Measurements from ENCODE around the gene PLEKHA6. TPM values are rescaled to one million over a fixed set of nuclear protein-coding genes. Genes with fewer than 3 reads are reported as not detected.

PLEKHA6 gene
- total RNA-seq, 4 donors from 2014 or later, result 1.5 to 2.0 (median 1.6) TPM

GRCh38 chr1:204188959-204189639, 170.6 kb downstream of the PLEKHA6 start:
- no peak for TF ChIP-seq CTCF (IDR thresholded peaks at IDR 0.05; ENCODE audit: low read depth)

GRCh38 chr1:204186597-204186996, 173.1 kb downstream of the PLEKHA6 start:
- no peak for TF ChIP-seq CTCF (IDR thresholded peaks at IDR 0.05; ENCODE audit: low read depth)

DNA sequence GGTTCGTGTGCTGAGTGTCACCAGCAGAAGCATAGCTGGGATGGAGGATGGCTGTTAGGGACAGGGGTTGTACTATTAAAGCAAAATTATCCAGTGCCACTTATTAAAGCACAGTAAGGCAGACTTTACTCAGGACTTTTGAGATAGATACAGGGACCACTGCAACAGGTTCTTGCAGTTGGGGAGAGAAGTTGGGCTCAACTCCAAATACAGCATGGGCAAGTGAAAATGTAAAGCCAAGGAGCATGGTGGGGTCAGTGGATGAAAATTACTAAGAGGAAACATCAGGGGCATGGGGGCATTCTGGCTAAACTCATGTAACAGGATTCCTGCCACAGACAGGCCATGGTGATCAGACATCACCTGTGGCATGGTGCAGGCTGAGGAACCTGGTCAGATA, 178.6 kb downstream of the PLEKHA6 start:
- TF ChIP-seq CTCF (IDR thresholded peaks at IDR 0.05; ENCODE audit: low read depth), result no peak

DNA sequence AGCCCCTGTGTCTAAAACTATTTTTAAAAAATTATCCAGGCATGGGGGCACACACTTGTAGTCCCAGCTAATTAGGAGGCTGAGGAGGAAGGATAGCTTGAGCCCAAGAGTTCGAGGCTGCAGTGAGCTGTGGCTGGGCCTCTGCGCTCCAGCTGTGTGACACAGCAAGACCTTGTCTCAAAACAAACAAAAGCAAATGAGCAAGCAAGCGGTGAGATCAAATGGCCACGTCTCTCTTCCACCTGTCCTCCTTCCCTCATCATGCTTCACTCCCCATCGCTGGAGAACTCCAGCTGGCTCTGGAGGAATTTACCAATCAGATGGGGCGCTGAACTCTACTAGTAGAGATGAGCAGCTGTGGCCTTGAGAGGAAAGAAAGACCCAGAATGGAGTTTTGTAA, 179.6 kb downstream of the PLEKHA6 start:
- no peak for TF ChIP-seq CTCF (IDR thresholded peaks at IDR 0.05; ENCODE audit: low read depth)

DNA sequence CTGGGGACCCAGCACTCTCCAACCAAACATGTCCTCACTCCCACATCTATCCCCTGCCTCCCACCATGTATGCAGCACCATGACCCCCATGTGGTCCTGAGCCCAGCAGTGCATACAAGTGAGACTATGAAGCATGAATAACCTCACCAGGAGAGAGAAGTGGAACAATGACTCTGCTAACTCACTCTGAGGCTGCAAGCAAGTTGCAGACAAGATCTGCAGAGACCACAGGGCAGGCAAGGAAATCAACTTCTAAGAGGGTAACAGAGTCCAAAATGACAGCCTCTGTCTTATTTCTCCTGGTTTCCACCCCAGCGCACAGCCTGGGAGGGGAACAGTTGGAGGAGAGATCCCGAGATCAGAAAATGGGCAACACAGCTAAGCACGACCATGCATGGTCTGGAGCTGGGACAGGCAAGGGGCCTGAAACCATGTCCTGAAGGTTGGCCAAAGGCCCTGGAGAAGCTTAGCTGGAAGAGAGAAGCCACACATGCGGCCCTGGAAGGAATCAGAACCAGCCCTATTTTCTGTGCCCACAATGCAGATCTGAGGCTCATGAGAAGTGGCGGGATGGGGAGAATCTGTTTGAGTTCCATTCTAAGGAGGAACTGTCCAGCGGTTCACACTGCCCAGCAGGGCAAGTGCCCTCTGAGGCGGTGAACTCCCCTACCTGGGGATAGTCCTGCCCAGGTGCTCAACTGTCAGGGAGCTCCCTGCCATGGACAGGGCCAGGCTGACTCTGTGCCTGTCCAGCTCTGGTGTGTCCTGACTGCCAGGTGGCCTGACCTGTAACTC, 181.0 kb downstream of the PLEKHA6 start:
- TF ChIP-seq CTCF (IDR thresholded peaks at IDR 0.05; ENCODE audit: low read depth), result no peak

DNA sequence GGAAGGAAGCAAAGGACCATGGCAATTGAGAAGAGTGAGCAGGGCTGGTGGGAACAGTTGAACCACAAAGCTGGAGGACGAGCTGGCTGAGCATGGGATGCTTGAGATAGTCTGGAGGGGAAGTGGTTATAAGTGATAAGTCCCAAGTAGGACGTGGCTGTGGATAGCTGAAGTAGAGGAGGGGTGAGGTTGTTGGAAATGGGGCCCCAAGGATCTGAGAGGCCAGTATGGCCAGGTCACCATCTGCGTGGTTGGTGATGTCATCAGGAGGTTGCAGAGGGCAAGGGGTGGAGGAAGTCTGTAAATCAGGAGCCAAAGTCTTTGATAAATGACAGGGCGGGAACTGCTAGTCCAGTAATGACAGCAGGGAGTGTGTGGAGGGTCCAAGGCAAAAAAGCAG, 182.6 kb downstream of the PLEKHA6 start:
- no peak for TF ChIP-seq CTCF (IDR thresholded peaks at IDR 0.05; ENCODE audit: low read depth)

GRCh38 chr1:204176049-204176448, 183.7 kb downstream of the PLEKHA6 start:
- no peak for TF ChIP-seq CTCF (IDR thresholded peaks at IDR 0.05; ENCODE audit: low read depth)

Measured in subcutaneous adipose tissue (tissue), 4 donors.